SW 1271 (cell line): ENCODE measurements around the gene ACAP3.

Source experiments
- DNase-seq, 2 experiments: peaks; one replicate each; lab custom pipeline; 2025; lab: John Stamatoyannopoulos, UW

Gene ACAP3

DNA sequence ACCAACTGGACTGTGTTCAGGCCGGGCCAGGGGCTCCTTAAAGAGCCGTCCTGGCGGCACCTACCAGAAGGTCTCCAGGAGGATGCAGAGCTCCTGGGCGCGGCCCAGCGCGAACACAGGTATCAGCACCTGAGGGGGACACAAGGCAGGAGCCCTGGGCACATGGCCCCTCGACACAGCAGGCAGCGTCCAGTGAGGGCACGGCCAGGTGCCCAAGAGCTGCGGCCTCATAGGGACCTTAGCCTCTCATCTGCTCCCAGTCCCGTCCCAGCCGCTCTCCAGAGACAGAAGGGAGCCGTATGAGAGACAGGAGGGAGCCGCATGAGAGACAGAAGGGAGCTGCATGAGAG lies 6.5 kb upstream of the ACAP3 start:
- DNase-seq, result no peak

DNA sequence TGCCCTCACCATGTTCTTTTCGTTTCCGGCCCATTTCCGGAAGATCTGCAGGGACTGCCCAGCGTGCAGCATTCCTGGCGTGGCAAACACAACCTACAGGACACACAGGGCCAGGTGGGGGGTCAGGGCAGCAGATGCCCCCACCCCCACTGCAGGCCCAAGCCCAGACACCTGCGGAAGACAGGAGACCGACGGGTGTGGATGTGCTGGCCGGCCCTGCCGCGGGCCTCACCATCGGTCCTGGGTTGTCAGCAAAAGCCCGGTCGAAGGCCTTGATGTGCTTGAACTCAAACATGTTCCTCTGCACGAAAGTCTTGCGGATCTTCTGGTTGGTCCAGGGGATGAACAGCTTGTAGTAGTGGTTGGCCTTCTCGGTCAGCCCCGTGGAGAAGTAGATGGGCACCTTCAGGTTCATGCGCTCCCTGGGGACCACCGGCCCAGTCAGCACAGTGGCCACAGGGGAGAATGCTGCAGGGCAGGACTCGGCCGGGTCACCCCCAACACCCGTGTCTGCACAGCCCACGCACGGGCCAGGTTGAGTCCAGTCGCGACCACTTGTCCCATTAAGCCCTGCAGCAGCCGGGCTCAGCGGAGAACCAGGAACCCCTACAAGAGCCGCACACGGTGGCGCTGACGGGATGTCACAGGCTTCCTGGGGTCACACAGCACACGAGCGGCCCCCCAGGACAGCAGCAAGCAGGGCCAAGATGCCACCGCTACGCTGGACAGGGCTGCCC lies 5.9 kb upstream of the ACAP3 start:
- DNase-seq, result no peak

- no peak for DNase-seq
Observed at GRCh38 chr1:1312450-1313314, 5.0 kb upstream of the ACAP3 start.

- DNase-seq, result no peak
Observed at GRCh38 chr1:1311107-1312104, 3.7 kb upstream of the ACAP3 start.

DNA sequence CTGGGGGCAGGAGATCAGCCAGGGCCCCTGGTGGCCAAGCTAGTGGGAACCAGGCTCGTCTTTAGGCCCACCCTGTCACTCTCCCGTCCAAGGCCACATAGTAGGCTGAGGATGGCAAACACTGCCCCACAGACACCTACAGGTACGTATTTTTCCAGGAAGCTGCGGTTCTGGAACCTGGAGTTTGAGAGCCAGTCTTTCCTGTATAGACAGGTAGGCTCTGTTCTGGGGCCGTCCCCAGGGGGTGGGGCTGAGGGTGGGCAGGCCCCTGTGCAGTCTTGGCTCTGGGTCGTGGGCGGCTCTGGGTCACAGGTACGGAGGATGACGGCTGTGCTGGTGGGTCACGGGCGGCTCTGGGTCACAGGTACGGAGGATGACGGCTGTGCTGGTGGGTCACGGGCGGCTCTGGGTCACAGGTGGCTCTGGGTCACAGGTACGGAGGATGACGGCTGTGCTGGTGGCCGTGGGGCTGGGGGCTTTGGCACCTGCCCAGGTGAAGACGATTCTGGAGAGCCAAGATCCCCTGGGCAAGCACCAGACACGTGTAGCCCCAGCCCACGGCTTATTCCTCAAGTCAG lies 2.8 kb upstream of the ACAP3 start:
- DNase-seq, result no peak

DNA sequence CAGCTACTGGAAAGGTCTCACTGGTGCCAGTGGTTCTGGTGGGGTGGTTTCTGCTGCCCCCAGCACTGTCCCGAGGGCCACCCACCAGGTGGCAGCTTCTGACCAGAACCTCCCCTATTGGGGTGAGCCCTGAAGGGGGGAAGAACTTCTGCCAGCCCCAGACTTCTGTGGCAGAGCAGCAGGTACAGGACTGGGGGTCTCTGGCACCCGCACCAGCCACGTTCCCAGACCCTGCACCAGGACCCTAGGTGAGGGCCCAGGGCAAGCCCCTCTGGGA lies 2.3 kb upstream of the ACAP3 start:
- no peak for DNase-seq

DNA sequence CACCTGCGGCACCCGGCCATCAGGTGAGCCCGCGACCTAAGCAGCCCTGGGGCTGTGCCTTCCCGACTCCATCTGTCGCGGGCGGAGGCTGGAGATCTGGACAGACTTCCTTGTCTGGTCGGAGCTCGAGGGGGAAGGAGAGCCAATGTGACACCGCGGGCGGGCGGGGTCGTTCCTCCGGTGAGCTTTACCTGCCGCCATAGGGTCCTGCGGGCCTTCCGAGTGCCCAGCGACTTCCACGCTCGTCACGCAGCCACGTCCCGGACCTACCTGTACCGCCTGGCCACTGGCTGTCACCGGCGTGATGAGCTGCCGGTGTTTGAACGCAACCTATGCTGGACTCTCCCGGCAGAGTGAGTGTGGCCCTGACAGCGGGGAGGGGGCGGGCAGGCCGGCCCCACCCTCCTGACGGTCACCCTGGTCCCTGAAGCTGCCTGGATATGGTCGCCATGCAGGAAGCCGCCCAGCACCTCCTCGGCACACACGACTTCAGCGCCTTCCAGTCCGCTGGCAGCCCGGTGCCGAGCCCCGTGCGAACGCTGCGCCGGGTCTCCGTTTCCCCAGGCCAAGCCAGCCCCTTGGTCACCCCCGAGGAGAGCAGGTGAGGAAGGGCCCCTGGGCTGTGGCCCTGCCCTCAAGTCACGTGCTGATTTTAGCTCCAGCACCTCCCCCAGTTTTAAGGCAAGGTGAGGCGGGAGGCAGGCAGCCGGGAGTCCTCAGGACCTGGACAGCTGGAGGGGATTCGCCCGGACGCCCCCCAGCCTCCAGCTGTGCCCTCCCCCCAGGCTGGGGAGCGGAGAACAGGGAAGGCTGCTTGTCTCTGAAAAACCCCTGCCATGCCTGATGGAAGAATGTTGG lies 1.8 kb upstream of the ACAP3 start:
- DNase-seq, result no peak

GRCh38 chr1:1308756-1309250 lies 1.1 kb upstream of the ACAP3 start:
- DNase-seq, result no peak

- DNase-seq, result no peak
Observed at GRCh38 chr1:1307261-1307922, 338 bp downstream of the ACAP3 start.

DNA sequence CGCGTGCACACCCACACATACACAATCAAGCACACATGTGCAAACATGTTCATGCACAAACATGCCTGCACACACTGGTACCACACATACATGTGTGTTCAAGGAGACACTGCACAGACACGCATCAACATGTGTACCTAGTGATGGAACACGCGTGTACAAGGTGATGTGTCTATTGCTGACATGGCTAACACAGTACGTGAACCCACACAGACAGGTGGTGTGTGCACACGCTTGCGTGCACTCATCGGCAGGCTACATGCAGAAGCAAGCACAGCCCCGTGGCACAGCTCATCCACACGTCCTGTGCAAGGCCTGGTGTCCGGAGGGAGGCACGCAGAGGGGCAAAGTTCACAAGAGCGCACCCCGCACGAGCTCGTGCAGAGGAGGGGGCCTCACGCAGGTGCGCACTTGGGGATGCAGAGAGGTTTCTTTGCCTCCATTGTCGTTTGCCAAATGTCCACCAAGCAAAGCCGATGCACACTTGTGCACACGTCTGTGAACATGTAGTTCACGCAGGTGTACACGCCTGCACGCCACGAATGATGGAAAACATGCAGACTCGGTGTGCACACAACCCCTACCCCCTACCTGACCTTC lies 969 bp downstream of the ACAP3 start:
- no peak for DNase-seq

DNA sequence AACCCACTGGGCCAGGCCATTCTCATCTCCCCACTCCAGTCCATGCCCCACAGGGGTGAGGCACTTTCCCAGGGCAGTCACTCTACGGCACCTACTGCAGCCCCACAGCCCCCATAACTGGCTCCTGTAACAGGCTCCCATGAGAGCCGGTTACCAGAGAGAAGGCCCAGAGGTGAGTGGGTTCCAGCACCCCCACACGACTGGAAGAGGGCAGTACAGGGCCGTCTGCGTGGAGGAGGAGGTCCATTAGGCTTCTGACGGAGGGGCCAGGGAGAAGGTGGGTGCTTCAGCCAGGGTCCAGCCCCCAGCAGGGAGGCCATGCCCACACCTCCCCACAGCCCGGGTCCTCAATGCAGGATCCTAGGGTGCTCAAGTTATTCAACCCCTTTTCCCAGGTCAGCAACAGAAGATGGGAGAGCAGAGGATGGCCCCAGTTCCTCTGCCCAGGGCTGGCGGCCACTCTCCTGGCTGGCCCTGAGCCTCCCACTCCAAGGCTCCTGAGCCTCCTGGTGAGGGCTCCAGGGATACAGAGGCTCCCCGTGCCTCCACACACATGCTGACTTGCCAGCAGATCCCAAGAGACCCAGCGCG lies 1.6 kb downstream of the ACAP3 start:
- no peak for DNase-seq

DNA sequence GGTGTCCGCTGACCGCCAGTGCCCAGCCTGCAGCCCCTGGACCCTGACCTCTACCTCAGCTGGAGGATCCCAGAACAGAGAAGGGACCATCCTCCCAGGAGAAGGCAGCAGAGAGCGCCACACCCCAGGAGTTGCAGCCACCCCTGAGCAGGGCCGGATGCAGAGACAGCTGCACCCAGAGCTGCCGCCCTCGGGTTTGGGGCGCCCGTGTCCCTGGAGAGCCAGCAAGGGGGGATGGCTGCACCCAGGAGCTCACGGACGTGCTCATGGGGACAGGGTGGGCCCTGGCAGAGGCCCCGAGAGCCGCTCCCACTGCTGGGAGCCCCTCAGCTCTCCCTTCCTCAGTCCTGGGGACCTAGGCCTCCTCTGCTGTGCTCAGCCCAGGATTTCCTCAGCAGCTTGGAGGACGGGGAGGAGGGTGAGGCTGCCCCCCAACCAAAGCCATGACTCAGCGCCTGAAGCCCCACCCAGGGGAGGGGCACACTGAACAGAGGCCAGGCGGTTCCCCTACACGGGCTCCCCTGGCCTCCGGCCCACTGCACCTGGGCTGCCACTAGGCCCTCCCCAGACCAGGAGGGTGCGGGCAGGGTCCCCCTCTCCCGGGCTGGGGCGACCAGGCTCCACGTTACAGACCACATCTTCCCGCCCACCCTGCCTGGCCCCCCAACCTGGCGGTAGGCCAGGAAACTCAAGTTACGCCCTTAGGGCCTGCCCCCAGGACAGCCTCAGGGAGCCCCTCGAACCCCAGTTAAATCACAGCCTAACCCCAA lies 2.2 kb downstream of the ACAP3 start:
- DNase-seq, result no peak

DNA sequence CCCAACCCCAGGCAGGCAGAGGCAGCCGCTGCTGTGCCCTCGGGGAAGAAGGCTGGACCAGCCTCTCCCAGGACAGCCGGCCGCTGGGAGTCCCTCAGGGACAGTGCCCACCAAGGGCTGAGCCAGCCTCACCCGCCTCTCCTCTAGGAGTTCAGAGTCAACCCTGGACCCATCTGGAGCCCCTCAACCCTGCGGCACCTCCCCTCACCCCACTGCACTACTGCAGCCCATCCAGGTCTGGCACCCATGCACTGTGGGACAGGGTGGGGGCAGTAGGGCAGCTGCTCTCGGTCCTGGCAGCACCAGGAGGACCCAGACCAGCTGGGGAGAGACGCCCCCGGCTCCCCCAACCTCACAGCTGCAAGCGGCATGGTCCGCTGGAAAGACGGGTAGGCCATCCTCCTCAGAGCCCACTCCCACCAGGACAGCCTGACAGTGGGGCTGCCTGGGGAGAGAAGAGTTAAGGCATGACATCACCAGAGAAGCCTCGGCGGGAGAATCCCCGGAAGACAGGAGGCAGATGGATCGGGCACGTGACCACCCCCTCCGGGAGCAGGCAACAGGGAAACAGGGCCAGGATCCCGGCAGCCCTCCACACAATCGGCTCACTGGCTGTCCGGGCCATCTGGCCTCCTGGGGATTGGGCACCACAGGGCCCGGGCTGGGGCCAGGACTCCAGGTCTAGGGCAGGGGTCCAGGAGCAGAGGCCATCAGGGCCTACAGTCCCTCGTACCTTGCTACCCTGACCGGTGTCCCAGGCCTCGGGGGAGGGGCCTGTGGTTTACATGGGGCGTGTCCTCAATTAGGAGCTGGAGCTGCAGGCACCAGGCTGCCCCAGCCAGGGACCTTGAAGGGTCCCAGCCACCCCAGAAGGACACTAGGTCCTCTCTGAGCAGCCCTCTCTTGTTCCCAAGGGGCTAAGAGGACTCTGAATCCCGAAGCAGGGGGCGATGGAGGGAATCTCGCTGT lies 3.1 kb downstream of the ACAP3 start:
- peak in 1 of 2 experiments; percentile 36 for DNase-seq

DNA sequence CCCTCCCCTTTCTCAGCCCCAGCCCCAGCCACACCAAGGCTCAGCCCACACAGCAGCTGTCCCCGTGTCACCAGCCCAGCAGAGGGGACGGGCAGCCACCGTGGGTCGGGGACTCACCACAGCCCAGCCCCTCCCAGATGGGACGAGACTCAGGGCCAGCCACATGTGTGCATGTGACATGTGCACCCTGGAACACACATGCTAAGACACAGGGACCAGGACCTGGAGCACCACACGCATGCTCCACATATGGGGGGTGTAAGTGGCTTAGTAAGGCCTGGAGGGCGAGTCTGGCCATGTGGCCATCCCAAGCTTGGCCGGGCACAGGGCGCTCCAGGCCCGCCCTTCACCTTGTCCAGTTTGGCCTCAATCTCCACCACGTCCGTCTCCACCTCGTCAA lies 4.0 kb downstream of the ACAP3 start:
- DNase-seq, result no peak

DNA sequence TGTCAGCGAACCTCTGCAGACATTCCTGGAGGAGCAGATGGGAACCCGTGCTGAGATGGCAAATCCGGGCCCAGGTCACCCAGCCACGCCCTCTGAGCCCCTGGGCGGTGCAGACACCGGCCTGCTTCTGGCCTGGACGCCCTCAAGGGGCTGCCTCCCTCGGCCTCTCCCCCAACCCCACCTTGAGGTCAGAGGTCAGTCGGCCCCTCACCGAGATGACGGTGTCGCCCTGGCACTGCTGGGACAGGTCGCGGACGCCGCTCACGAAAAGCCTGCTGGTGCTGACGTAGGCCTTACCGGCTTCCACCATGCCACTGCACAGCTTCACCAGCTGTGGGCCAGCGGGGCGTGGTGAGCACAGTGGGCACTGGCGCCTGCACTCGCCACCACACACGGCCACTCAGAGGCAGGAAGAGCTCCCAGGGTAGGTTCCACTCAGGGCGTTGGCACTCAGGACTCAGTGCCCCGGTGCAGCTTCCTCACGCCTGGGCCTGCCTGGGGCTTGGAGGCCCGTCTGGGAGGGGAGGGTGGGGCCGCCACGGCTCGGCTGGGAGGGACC lies 4.7 kb downstream of the ACAP3 start:
- no peak for DNase-seq

DNA sequence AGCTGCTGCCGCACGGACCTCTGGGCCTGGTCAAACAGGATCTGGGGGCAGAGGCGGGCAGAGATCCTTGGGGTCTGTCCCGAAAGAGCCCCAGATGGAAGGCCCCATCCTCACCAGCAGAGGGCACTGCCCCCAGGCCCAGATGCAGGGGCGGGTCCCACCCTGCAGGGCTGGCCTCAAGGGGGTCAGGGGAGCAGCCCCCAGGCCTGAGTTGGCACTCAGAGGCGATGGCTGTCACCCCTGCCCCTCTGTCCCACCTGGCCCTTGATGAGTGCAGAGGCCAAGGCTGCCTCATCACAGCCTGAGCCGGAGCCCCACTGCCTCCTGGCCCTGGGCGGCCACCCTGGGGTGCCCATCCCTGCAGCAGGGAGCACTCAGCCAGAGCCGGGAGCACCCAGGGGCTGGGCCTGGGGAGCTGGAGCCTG lies 5.7 kb downstream of the ACAP3 start:
- DNase-seq, result no peak

DNA sequence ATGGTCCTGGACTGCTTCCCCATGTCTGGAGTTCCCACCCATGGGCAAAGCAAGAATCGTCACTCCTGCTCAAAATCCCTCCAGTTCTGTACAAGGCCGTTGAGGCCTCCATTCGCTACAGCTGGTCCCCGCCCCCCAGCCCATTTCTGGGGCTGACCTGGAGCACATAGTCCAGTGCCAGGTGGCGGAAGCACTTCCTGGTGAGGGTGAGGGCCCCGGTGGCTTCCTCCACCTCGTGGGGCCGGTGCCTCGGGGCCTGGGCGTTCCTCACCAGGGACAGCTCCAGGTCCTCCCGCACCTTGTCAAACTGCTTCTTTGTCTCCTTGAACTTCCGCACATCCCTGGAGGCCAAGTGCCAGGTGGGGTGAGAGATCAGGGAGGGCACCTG lies 7.4 kb downstream of the ACAP3 start:
- no peak for DNase-seq
